ENCODE results near the gene NKD1.

Gene NKD1

DNA sequence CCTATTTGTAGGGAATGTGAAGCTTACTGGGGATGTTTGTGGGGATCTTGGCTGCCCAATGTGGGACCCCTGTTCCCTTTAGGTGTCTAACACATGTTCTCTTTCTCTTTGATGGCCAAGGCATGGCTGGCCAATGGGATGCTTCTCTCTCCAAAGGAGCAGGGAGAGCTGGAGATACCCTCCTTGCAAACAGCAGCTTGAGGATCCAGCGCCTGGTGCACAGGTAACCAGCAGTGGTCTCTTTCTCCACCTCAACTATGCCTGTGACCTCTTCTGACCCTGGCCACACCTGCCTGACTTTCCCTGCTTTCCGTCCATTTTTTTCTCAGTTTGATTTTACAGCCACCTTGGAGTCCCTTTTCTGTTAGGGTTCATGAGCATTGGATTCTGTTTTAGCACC is 16.8 kb upstream of the NKD1 start:
- Histone ChIP-seq H4K20me1 (ENCODE audit: insufficient read depth, low read length, poor library complexity, severe bottlenecking) (no peaks in the 10 kb centered on the region), H3K79me2 (ENCODE audit: insufficient read depth, low read length) (no peaks in the 10 kb centered on the region), H3K9me2 (replicated peaks; ENCODE audit: low read depth, low read length) (no peaks in the 10 kb centered on the region), H3K4me2 (ENCODE audit: low read depth, low read length, poor library complexity, severe bottlenecking) (no peak overlapping the region), H3K4me1 (ENCODE audit: insufficient read depth, low read length, poor library complexity, severe bottlenecking) (no peaks in the 10 kb centered on the region), H3K27me3 (ENCODE audit: insufficient read depth, low read length, poor library complexity, severe bottlenecking) (no peaks in the 10 kb centered on the region), H3F3A (ENCODE audit: low read depth) (no peaks in the 10 kb centered on the region), H2AFZ (ENCODE audit: low read length) (no peak overlapping the region), H3K9ac (ENCODE audit: low read depth, low read length, poor library complexity, severe bottlenecking) (no peak overlapping the region), H3K4me3 (ENCODE audit: low read length, poor library complexity, severe bottlenecking) (no peak overlapping the region), H3K9me3 (ENCODE audit: insufficient read depth, low read depth, low read length) (no peaks in the 10 kb centered on the region; the same call in 1 of the 2 replicates), H3K36me3 (ENCODE audit: insufficient read depth, low read length) (no peaks in the 10 kb centered on the region)
- no peak for TF ChIP-seq EZH2phosphoT487 (IDR thresholded peaks at IDR 0.05; ENCODE audit: borderline replicate concordance)
- TF ChIP-seq, protein P1, sequence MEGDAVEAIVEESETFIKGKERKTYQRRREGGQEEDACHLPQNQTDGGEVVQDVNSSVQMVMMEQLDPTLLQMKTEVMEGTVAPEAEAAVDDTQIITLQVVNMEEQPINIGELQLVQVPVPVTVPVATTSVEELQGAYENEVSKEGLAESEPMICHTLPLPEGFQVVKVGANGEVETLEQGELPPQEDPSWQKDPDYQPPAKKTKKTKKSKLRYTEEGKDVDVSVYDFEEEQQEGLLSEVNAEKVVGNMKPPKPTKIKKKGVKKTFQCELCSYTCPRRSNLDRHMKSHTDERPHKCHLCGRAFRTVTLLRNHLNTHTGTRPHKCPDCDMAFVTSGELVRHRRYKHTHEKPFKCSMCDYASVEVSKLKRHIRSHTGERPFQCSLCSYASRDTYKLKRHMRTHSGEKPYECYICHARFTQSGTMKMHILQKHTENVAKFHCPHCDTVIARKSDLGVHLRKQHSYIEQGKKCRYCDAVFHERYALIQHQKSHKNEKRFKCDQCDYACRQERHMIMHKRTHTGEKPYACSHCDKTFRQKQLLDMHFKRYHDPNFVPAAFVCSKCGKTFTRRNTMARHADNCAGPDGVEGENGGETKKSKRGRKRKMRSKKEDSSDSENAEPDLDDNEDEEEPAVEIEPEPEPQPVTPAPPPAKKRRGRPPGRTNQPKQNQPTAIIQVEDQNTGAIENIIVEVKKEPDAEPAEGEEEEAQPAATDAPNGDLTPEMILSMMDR (conservative IDR thresholded peaks at IDR 0.05; ENCODE audit: low read length), result no peak

DNA sequence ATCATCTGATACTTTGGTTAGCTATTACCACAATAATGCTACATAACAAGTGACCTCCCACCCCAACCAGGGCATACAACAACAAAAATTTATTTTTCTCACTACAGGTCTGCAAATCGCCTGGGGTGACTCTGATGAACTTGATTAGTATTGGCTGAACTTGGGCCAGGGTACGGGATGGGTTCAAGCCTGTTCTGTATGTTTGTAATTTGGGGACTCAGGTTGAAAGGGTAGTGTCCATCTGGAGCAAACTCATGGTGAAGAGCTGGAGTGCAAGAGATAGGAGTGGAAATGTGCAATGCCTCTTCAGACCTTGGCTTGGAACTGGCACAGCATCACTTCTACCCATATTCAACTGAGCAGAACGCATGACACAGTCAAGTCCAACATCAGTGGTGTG is 16.3 kb upstream of the NKD1 start:
- Histone ChIP-seq H2AFZ (ENCODE audit: low read length) (no peak overlapping the region), H3K9me3 (ENCODE audit: insufficient read depth, low read depth, low read length) (no peaks in the 10 kb centered on the region; the same call in 1 of the 2 replicates), H3K36me3 (ENCODE audit: insufficient read depth, low read length) (no peaks in the 10 kb centered on the region), H4K20me1 (ENCODE audit: insufficient read depth, low read length, poor library complexity, severe bottlenecking) (no peaks in the 10 kb centered on the region), H3K9me2 (replicated peaks; ENCODE audit: low read depth, low read length) (no peaks in the 10 kb centered on the region), H3K4me3 (ENCODE audit: low read length, poor library complexity, severe bottlenecking) (no peak overlapping the region), H3K27me3 (ENCODE audit: insufficient read depth, low read length, poor library complexity, severe bottlenecking) (no peaks in the 10 kb centered on the region), H3K4me1 (ENCODE audit: insufficient read depth, low read length, poor library complexity, severe bottlenecking) (no peaks in the 10 kb centered on the region), H3F3A (ENCODE audit: low read depth) (no peaks in the 10 kb centered on the region), H3K79me2 (ENCODE audit: insufficient read depth, low read length) (no peaks in the 10 kb centered on the region), H3K4me2 (ENCODE audit: low read depth, low read length, poor library complexity, severe bottlenecking) (no peak overlapping the region), H3K9ac (ENCODE audit: low read depth, low read length, poor library complexity, severe bottlenecking) (no peak overlapping the region)
- TF ChIP-seq EZH2phosphoT487 (IDR thresholded peaks at IDR 0.05; ENCODE audit: borderline replicate concordance), result no peak
- TF ChIP-seq, protein P1 (conservative IDR thresholded peaks at IDR 0.05; ENCODE audit: low read length), result no peak

DNA sequence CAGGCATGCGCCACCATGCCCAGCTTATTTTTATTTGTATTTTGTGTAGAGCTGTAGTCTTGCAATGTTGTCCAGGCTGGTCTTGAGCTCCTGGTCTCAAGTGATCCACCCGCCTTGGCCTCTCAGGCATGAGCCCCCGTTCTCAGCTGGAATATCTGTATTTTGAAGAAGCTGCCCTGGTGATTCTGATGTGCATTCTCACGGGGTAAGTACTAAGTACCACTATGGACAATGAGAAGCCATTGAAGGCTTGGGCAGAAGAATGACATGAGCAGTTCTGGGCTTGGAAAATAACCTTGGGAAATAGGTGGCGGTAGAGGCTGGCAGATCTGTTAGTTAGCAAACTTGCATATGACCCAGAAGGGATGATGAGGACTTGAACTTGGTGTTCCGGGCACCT is 15.6 kb upstream of the NKD1 start:
- Histone ChIP-seq H3K9me2 (replicated peaks; ENCODE audit: low read depth, low read length) (no peaks in the 10 kb centered on the region), H2AFZ (ENCODE audit: low read length) (no peak overlapping the region), H3K27me3 (ENCODE audit: insufficient read depth, low read length, poor library complexity, severe bottlenecking) (no peaks in the 10 kb centered on the region), H4K20me1 (ENCODE audit: insufficient read depth, low read length, poor library complexity, severe bottlenecking) (no peaks in the 10 kb centered on the region), H3K36me3 (ENCODE audit: insufficient read depth, low read length) (no peaks in the 10 kb centered on the region), H3K79me2 (ENCODE audit: insufficient read depth, low read length) (no peaks in the 10 kb centered on the region), H3F3A (ENCODE audit: low read depth) (no peaks in the 10 kb centered on the region), H3K9ac (ENCODE audit: low read depth, low read length, poor library complexity, severe bottlenecking) (no peak overlapping the region), H3K4me3 (ENCODE audit: low read length, poor library complexity, severe bottlenecking) (no peak overlapping the region), H3K4me2 (ENCODE audit: low read depth, low read length, poor library complexity, severe bottlenecking) (no peak overlapping the region), H3K4me1 (ENCODE audit: insufficient read depth, low read length, poor library complexity, severe bottlenecking) (no peaks in the 10 kb centered on the region), H3K9me3 (ENCODE audit: insufficient read depth, low read depth, low read length) (no peaks in the 10 kb centered on the region; the same call in 1 of the 2 replicates)
- no peak for TF ChIP-seq EZH2phosphoT487 (IDR thresholded peaks at IDR 0.05; ENCODE audit: borderline replicate concordance)
- TF ChIP-seq, protein P1 (conservative IDR thresholded peaks at IDR 0.05; ENCODE audit: low read length), result no peak

Measured in Loucy (cell line).